Stomach (tissue), 9 donors: ENCODE results near the gene POLE3. TPM values are rescaled to one million over a fixed set of nuclear protein-coding genes. Genes with fewer than 3 reads are reported as not detected.
"Not testable (repeated sequence)": the region's sequence is repeated elsewhere in the genome, so short reads cannot be mapped to it uniquely, and the experiment has no call there.

Source experiments
- DNase-seq, 2 donors: peaks; one replicate each; pipeline versions ENCODE4 v3.0.0 to v3.0.0-alpha.2; 2013 to 2019
- H3K27ac ChIP-seq, 5 donors: fragments of 200-600 bp in 4 of 5; sonication (generic) in 4 of 5; one replicate each; pipeline ENCODE4 v1.5.1; 2013 to 2019; ENCODE audit warnings: mild to moderate bottlenecking in 1 of 5, moderate library complexity in 1 of 5
- H3K27me3 ChIP-seq, 3 donors: fragments of 200-600 bp; sonication (generic); one replicate each; pipeline ENCODE4 v1.5.1; 2017 to 2019; ENCODE audit warnings: mixed run types in 1 of 3
- H3K36me3 ChIP-seq, 4 donors: fragments of 200-600 bp; sonication (generic); 1 replicate in 3 of 4; 2 replicates in 1 of 4; pipeline ENCODE4 v1.5.1; 2016 to 2019
- H3K4me1 ChIP-seq, 4 donors: fragments of 200-600 bp; sonication (generic); one replicate each; pipeline ENCODE4 v1.5.1; 2016 to 2019
- H3K4me3 ChIP-seq, 4 donors: fragments of 200-600 bp; sonication (generic) in 3 of 4; one replicate each; pipeline ENCODE4 v1.5.1; 2016 to 2019; ENCODE audit warnings: mild to moderate bottlenecking in 1 of 4
- H3K9me3 ChIP-seq, 4 donors: fragments of 200-600 bp; sonication (generic); one replicate each; pipeline ENCODE4 v1.5.1; 2016 to 2019
- EP300 ChIP-seq: sonication (generic); formaldehyde crosslinking; IDR thresholded peaks from one replicate; pipeline ENCODE4 v1.6.1; 2017; ENCODE audit warnings: antibody characterized with exemption
- POLR2A ChIP-seq, 4 donors: fragments of 450-650 bp; IDR thresholded peaks; one replicate each; pipeline ENCODE4 v1.6.1; 2016; ENCODE audit warnings: antibody characterized with exemption in 4 of 4, control low read depth in 2 of 4, mild to moderate bottlenecking in 1 of 4, moderate library complexity in 1 of 4
- POLR2AphosphoS5 ChIP-seq, 3 donors: sonication (generic); formaldehyde crosslinking; IDR thresholded peaks; one replicate each; pipeline ENCODE4 v1.6.1; 2016; ENCODE audit warnings: antibody characterized with exemption in 3 of 3
- WGBS, 5 donors: extraction: QIAGEN DNeasy Blood & Tissue Kit in 3 of 5; methylation state at CpG; one replicate each; pipeline versions ENCODE4 v1.1.5 to v1.1.7; 2013 to 2018; 5-methylcytosine and 5-hydroxymethylcytosine counted together
- intact Hi-C: fragments of 100-400 bp; cut with DNase I; formaldehyde crosslinking; loops from one replicate; pipeline ENCODE4 v1.15.1; 2023; ENCODE audit warnings: low total_unique reads
- polyA plus RNA-seq, 3 donors: library from polyadenylated mRNA; stranded (reverse); fragments of 200-250 nt; gene quantifications; one replicate each; pipeline ENCODE4 v1.2.3, GENCODE V29; 2013
- total RNA-seq, 5 donors: library from RNA; depleted of rRNA; stranded (reverse); fragments of >200 nt; gene quantifications; one replicate each; pipeline versions ENCODE4 v1.1.0 to v1.2.3, GENCODE V29; 2014 to 2016
- TF ChIP-seq, protein P1 (sequence below), 7 experiments: fragments of 450-650 bp in 4 of 7; fragments of 200-600 bp in 3 of 7; sonication (generic) in 3 of 7; IDR thresholded peaks; one replicate each; pipeline ENCODE4 v1.5.1; 2016 to 2019; ENCODE audit warnings: antibody characterized with exemption in 7 of 7, control low read depth in 2 of 7, mild to moderate bottlenecking in 1 of 7
- donor health status: healthy with polysubstance abuse.
- donor health status: Bipolar disorder and iron deficiency.
- donor health status: healthy.

Gene POLE3
- total and polyA plus RNA-seq, 8 donors: 4.1 to 47.4 (median 28.8) TPM

DNA sequence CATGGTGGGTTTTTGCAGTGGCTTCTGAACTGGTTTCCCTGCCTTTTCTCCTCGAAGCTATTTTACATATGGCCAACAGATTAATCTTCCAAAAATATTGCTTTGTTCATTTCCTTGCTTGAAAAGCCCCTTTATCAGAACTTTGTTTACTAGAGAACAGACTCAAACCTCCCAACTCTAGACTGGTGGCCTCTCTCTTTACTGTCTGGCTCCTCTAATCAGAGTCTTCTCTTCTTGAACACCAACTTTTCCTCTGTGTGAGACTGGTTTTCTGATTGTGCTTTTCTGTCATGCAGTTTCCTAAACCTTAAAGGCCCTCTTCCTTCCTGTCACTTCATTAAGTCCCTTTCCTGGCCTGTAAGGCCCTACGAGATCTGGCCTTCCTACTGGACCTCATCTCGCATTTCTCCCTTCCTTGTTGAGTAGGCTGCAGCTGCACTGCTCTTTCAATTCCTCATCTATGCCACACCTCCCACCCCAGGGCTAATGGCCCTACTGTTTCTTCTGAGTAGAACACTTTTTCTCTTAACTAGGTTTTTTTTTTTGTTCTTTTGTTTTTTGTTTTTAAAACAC lies 5.8 kb upstream of the POLE3 start:
- intact Hi-C loops: no loop called here
- Histone ChIP-seq H3K27ac (no peak overlapping the region), H3K4me1 (peaks cover 0 to 6% (median 5%) of the 10 kb centered on the region in 4 donors)

GRCh38 chr9:113409883-113410206 lies 630 bp downstream of the POLE3 start:
- intact Hi-C loops: no loop called here
- no peaks in the 10 kb centered on the region for H3K9me3 ChIP-seq
- H3K4me1 ChIP-seq: peaks cover 6 to 44% (median 31%) of the 10 kb centered on the region in 4 donors
- peak overlapping the region; percentile 78 to 98 (median 88) for H3K4me3 ChIP-seq
- peak in 1 of 2 donors; percentile 29 for DNase-seq
- TF ChIP-seq POLR2AphosphoS5 (IDR thresholded peaks at IDR 0.05) (no peak), EP300 (no peak), POLR2A (IDR thresholded peaks at IDR 0.05) (no peak)
- TF ChIP-seq, protein P1, sequence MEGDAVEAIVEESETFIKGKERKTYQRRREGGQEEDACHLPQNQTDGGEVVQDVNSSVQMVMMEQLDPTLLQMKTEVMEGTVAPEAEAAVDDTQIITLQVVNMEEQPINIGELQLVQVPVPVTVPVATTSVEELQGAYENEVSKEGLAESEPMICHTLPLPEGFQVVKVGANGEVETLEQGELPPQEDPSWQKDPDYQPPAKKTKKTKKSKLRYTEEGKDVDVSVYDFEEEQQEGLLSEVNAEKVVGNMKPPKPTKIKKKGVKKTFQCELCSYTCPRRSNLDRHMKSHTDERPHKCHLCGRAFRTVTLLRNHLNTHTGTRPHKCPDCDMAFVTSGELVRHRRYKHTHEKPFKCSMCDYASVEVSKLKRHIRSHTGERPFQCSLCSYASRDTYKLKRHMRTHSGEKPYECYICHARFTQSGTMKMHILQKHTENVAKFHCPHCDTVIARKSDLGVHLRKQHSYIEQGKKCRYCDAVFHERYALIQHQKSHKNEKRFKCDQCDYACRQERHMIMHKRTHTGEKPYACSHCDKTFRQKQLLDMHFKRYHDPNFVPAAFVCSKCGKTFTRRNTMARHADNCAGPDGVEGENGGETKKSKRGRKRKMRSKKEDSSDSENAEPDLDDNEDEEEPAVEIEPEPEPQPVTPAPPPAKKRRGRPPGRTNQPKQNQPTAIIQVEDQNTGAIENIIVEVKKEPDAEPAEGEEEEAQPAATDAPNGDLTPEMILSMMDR (IDR thresholded peaks at IDR 0.05): no peak
- H3K27ac ChIP-seq: peak overlapping the region; percentile 95 to 99 (median 98)
- H3K36me3 ChIP-seq: peaks cover 9 to 21% (median 19%) of the 10 kb centered on the region in 4 donors
- 0 to 2% (median 0%) methylated on average over 13 to 20 of the region's 20 CpGs for WGBS, 5 donors
- no peaks in the 10 kb centered on the region for H3K27me3 ChIP-seq

More for the DNA sequence above, 5.8 kb upstream of the POLE3 start:
- DNase-seq: peak in 1 of 2 donors; percentile 44
- 61 to 69% (median 66%) methylated on average over 3 of the region's 3 CpGs for WGBS, 5 donors
- Histone ChIP-seq H3K36me3 (no peaks in the 10 kb centered on the region), H3K9me3 (no peaks in the 10 kb centered on the region), H3K27me3 (no peaks in the 10 kb centered on the region), H3K4me3 (no peak overlapping the region)
- TF ChIP-seq EP300 (no peak), POLR2A (IDR thresholded peaks at IDR 0.05) (no peak), POLR2AphosphoS5 (IDR thresholded peaks at IDR 0.05) (no peak)
- TF ChIP-seq, protein P1 (IDR thresholded peaks at IDR 0.05): no peak

DNA sequence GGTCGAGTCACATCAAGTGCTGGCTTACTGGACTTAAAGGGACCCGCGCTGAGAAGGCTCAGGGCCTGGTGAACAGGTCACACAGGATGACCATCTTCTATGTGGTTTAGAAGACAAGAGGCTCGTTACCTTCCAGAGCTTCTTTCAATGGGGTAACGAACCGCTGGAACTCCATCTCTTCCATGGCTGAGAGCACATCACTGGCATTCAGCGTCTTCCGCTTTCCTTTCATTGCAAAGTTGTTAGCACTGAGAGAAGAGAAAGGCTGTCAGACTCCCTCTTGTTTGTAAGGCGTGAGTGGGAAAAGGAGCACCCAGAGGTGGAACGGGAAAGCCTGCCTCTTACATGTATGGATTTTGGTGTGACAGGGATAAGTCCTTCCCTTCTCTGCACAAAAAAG lies 994 bp downstream of the POLE3 start:
- TF ChIP-seq EP300 (no peak), POLR2AphosphoS5 (IDR thresholded peaks at IDR 0.05) (no peak)
- TF ChIP-seq, protein P1 (IDR thresholded peaks at IDR 0.05): no peak
- peaks cover 6 to 44% (median 31%) of the 10 kb centered on the region in 4 donors for H3K4me1 ChIP-seq
- H3K4me3 ChIP-seq: peak overlapping the region; percentile 78 to 98 (median 88)
- H3K9me3 ChIP-seq: no peaks in the 10 kb centered on the region
- H3K36me3 ChIP-seq: peaks cover 9 to 21% (median 19%) of the 10 kb centered on the region in 4 donors
- peak overlapping the region in 4 of 5 donors; percentile 95 to 99 (median 98) for H3K27ac ChIP-seq
- H3K27me3 ChIP-seq: no peaks in the 10 kb centered on the region
- no peak for DNase-seq
- intact Hi-C loops: no loop called here
- 24 to 39% (median 29%) methylated on average over 10 of the region's 10 CpGs for WGBS, 5 donors

GRCh38 chr9:113406873-113407511 lies 3.5 kb downstream of the POLE3 start:
- 19 to 37% (median 25%) methylated on average over 7 of the region's 7 CpGs for WGBS, 5 donors
- peaks cover 9 to 21% (median 19%) of the 10 kb centered on the region in 4 donors for H3K36me3 ChIP-seq
- peak; percentile 75 to 90 for DNase-seq
- TF ChIP-seq, protein P1 (IDR thresholded peaks at IDR 0.05): peak in 5 of 7 experiments; percentile 69 to 87 (median 77)
- peak in 1 of 3 donors; percentile 64 for TF ChIP-seq POLR2AphosphoS5 (IDR thresholded peaks at IDR 0.05)
- H3K9me3 ChIP-seq, intact Hi-C loops, H3K4me3 ChIP-seq, H3K27me3 ChIP-seq: not testable (repeated sequence)
- H3K4me1 ChIP-seq: peaks cover 6 to 44% (median 33%) of the 10 kb centered on the region in 4 donors
- H3K27ac ChIP-seq: peak overlapping the region in 2 of 5 donors; percentile 41 to 45

DNA sequence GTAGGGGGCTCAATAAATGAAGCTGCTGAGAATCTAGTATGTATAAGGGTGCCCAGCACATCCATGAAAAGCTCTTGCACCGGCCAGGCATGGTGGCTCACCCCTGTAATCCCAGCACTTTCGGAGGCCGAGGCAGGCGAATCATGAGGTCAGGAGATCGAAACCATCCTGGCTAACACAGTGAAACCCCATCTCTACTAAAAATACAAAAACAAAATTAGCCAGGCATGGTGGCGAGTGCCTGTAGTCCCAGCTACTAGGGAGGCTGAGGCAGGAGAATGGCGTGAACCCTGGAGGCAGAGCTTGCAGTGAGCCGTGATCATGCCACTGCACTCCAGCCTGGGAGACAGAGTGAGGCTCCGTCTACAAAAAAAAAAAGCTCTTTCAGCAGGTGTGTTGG lies 4.1 kb downstream of the POLE3 start:
- DNase-seq, H3K4me3 ChIP-seq, intact Hi-C loops, H3K9me3 ChIP-seq, H3K27me3 ChIP-seq: not testable (repeated sequence)
- peaks cover 6 to 45% (median 33%) of the 10 kb centered on the region in 4 donors for H3K4me1 ChIP-seq
- H3K36me3 ChIP-seq: peaks cover 9 to 21% (median 19%) of the 10 kb centered on the region in 4 donors
- H3K27ac ChIP-seq: peak overlapping the region in 3 of 5 donors; percentile 17 to 45 (median 41)
- 83 to 89% (median 87%) methylated on average over 9 of the region's 9 CpGs for WGBS, 5 donors
